GM19468 (cell line): Measurements from ENCODE around the gene KBTBD8.

Experiments used
- ATAC-seq: cut with Tn5 transposase; IDR thresholded peaks from one replicate; pipeline ENCODE4 v1.9.1; 2021; ENCODE audit warnings: mild to moderate bottlenecking, moderate library complexity, moderate number of reproducible peaks; ENCODE audit not compliant: unreplicated experiment; ENCODE audit errors: extremely low read depth

KBTBD8 gene

GRCh38 chr3:66998113-66998903 lies at the start of gene KBTBD8:
Gene KBTBD8 (plus strand): TSS chr3:66998307. CDS start chr3:66998356, 49 bp downstream.
- ATAC-seq = peak; percentile 95

GRCh38 chr3:66948838-66949237 lies 49.3 kb upstream of the KBTBD8 start:
- no peak for ATAC-seq

DNA sequence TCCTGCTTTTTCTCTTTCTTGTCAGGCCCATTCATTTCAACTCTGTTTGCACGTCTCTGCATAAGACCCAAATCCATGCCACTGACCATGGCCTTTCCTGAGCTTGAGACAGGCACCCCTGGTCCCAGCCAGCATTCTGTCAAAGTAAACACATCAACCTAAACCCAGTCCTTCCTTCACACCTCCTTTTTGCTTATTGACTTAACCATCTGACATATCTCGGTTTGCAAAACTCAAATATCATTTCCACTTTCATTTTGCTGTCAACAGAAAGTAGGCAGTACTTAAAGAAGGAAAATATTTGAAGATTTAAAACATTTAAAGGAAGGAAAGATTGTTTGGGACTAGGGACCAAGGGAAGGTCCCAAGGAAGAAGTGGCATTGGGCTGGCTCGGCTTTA lies 48.2 kb upstream of the KBTBD8 start:
- no peak for ATAC-seq

- no peak for ATAC-seq
Measured at GRCh38 chr3:66952357-66952756, 45.8 kb upstream of the KBTBD8 start.

GRCh38 chr3:66953934-66954445 lies 44.1 kb upstream of the KBTBD8 start:
- no peak for ATAC-seq

- ATAC-seq = no peak
Measured at GRCh38 chr3:66956742-66957141, 41.4 kb upstream of the KBTBD8 start.

- no peak for ATAC-seq
Measured at GRCh38 chr3:66957367-66957766, 40.7 kb upstream of the KBTBD8 start.

DNA sequence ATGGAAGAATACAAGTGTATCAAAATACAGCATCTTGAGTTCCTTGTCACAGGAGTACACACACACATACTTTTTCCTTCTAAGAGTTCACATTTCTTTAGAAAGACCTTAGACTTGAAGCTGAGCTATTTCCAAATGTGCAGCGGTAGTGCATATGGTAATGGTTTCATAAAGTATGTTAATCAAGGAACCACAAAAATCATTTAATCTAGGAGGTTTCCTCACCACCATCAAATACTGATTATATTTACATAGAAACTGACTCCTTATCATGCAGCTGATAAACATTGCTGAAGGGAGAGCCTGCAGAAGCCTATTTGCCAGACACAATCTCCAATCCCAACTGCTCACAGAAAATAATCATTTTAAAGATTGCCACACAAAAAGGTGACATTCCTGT lies 40.0 kb upstream of the KBTBD8 start:
- no peak for ATAC-seq

DNA sequence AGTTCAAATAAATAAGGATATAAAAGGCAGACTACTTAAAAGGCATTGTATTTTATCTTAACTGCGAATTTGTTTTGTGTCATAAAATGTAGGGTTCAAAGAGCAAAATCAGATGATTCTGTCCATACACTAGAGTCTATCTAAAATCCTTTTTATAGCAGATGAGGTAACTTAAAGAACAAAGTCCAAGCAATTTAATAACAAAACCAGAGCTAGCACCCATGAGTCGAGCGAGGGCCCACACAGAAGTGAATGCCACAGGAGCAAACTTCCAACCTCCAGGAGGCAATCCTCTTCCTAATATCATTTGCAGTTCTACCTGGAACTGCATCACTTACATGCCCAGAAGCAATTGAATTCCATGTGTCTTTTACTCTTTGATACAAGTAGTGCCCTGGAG lies 35.4 kb upstream of the KBTBD8 start:
- no peak for ATAC-seq

DNA sequence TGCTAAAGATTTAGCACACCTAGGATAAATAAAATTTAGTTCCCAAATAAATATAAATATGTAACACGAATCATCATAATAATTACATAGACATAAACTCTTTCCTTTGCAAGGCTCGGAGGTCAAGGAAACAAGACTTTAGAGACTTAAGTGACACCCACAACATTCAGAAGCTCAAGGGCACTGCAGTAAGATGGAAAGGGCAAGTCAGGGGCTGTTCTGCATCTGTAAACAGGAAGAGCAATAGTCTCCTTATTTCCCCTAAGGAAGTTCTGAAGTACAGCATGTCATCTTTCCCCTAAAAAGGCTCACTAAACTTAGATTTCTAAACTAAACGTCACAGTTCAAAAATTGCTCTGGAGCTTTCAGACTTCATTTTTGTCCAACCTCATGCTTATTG lies 26.9 kb upstream of the KBTBD8 start:
- no peak for ATAC-seq

- ATAC-seq = peak; percentile 95
Measured at GRCh38 chr3:66971891-66972551, 26.1 kb upstream of the KBTBD8 start.

- ATAC-seq = no peak
Measured at GRCh38 chr3:66980791-66981190, 17.3 kb upstream of the KBTBD8 start.

DNA sequence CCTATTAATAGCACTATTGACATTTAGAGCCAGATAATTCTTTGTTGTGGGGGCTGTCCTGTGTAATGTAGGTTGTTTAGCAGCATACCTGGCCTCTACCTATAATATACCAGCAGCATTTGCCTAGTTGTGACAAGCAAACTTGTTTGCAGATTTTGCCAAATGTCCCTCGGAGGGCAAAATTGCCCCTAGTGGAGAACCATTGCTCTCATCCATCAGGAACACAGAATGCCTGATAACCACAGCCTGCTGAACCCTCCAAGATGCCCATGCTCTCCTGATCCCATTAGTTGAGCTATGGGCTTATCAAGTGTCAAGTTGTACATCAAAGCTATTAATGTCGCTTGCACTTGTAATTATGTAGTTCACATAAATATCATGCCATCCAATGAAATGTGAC lies 15.0 kb upstream of the KBTBD8 start:
- no peak for ATAC-seq

- ATAC-seq = no peak
Measured at GRCh38 chr3:66985336-66985920, 12.7 kb upstream of the KBTBD8 start.

DNA sequence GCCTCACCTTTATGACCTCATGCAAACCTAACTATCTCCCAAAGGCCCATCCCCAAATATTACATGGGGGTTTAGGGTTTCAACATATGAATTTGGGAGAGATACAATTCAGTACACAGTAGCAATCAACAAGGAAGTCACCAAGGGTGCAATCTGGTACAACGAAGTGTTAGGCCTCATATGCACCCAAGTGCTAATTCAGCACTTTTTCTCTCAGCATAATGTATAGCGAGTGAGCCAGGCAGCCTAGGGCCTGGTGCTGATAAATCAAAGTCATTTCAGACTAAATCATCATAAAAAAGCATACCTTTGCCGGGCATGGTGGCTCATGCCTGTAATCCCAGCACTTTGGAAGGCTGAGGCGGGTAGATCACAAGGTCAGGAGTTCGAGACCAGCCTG lies 11.7 kb upstream of the KBTBD8 start:
- no peak for ATAC-seq

- ATAC-seq = no peak
Measured at GRCh38 chr3:66989241-66989640, 8.9 kb upstream of the KBTBD8 start.

DNA sequence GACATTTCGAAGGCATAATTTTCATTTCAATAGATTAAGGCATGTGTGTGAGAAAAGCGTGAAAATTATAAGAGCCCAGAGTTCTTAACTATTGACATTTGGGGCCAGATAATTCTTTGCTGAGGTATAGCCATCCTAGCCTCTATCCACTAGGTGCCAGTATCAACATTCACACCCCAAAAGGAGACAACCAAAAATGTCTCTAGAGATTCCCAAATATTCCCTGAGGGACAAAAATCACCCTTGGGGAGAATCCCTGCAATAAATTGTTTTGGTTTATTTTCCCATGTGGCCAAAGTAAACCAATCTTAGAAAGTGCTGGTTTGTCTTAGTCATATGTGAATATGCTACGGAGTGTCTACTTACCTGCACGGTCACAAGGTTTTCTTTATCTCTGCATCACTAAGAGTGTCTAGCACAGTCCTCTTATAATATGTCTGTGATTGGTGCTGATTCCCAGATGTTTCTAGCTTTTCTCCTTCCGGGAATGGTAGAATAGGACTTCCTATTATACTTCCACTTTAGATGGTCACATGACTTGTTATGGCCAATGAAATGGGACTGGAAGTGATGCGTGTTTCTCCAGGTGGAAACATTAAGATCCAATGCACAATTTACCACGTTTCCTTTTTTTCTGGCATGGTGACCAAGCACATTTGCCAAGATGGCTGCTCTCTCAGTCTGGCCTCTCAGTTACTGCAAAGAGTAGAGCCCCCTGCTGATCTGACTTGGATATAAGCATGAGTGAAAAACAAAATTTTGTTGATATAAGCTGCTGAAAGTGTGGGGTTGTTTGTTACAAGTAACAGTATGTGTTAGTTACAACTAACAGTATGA lies 8.0 kb upstream of the KBTBD8 start:
- peak; percentile 69 for ATAC-seq

- no peak for ATAC-seq
Measured at GRCh38 chr3:66991459-66991858, 6.6 kb upstream of the KBTBD8 start.

DNA sequence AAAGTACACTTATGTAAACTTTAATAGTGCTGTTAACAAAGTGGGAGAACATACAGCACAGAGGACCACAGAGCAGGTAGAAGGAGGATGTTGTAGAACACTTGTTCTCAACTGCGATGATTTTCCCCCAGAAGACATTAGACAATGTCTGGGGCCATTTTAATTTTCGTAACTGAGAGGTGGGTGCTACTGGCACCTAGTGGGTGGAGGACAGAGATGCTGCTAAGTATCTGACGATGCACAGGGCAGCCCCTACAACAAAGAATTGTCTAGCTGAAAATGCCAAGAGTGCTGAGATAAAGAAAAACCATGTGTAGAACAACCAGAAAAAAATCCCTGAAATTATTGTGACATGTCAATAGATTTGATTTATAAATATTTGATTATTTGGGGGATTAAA lies 5.0 kb upstream of the KBTBD8 start:
- ATAC-seq = no peak

DNA sequence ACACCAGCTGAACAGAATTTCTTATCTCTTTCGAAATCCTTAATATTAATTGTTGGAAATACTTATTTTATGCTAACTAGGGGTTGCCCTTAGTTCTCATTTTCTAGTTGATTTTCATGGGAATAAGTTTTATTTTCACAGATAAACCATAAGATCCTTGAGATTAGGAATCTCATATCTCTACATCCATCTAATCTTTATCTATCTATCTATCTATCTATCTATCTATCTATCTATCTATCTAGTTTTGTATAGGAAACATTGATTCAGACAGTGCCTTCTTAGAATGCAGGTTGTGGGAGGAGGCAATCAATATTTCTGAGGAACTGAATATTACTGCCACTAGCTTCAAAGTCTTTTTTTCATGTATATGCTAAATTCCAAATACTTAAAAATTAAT lies 3.5 kb upstream of the KBTBD8 start:
- ATAC-seq = no peak
